Tibial nerve (tissue), 4 donors: ENCODE data around the gene HSP90AB1. TPM values are rescaled to one million over a fixed set of nuclear protein-coding genes. Genes with fewer than 3 reads are reported as not detected.

ENCODE experiments used
- DNase-seq, 2 donors: peaks; one replicate each; pipeline ENCODE4 v3.0.0-alpha.2; 2019; ENCODE audit warnings: low spot score in 2 of 2
- H3K27ac ChIP-seq, 4 donors: fragments of 200-600 bp; sonication (generic) in 3 of 4; one replicate each; pipeline ENCODE4 v1.5.1; 2017 to 2019; ENCODE audit warnings: mild to moderate bottlenecking in 1 of 4
- H3K27me3 ChIP-seq, 2 donors: fragments of 200-600 bp; sonication (generic) in 1 of 2; one replicate each; pipeline versions ENCODE4 v1.5.1 to v1.6.0; 2017 to 2019
- H3K36me3 ChIP-seq, 3 donors: fragments of 200-600 bp; sonication (generic); one replicate each; pipeline ENCODE4 v1.5.1; 2018 to 2019
- H3K4me1 ChIP-seq, 4 donors: fragments of 200-600 bp; sonication (generic) in 3 of 4; one replicate each; pipeline ENCODE4 v1.5.1; 2017 to 2019
- H3K4me3 ChIP-seq, 4 donors: fragments of 200-600 bp; sonication (generic) in 3 of 4; one replicate each; pipeline ENCODE4 v1.5.1; 2017 to 2019; ENCODE audit warnings: mild to moderate bottlenecking in 1 of 4, moderate library complexity in 1 of 4
- H3K9me3 ChIP-seq, 4 donors: fragments of 200-600 bp; sonication (generic) in 3 of 4; one replicate each; pipeline ENCODE4 v1.5.1; 2017 to 2019
- EP300 ChIP-seq, 2 donors: sonication (generic); formaldehyde crosslinking; IDR thresholded peaks; one replicate each; pipeline ENCODE4 v1.6.1; 2017; ENCODE audit warnings: antibody characterized with exemption in 2 of 2, mild to moderate bottlenecking in 1 of 2
- POLR2A ChIP-seq, 2 donors: fragments of 450-650 bp; IDR thresholded peaks; one replicate each; pipeline ENCODE4 v1.6.1; 2017; ENCODE audit warnings: antibody characterized with exemption in 2 of 2, mild to moderate bottlenecking in 2 of 2, moderate library complexity in 2 of 2
- WGBS, 2 donors: methylation state at CpG; one replicate each; pipeline ENCODE4 v1.1.5; 2018; 5-methylcytosine and 5-hydroxymethylcytosine counted together
- total RNA-seq, 4 donors: library from RNA; depleted of rRNA; stranded (reverse); fragments of >200 nt; gene quantifications; one replicate each; pipeline ENCODE4 v1.1.0, GENCODE V29; 2016
- TF ChIP-seq, protein P1 (sequence below), 5 experiments: fragments of 200-600 bp in 3 of 5; fragments of 450-650 bp in 2 of 5; sonication (generic) in 3 of 5; IDR thresholded peaks; one replicate each; pipeline ENCODE4 v1.5.1; 2016 to 2019; ENCODE audit warnings: antibody characterized with exemption in 5 of 5, mild to moderate bottlenecking in 3 of 5, moderate library complexity in 2 of 5

HSP90AB1 gene
- total RNA-seq, 4 donors from 2014 or later, result 485 to 580 (median 543) TPM

DNA sequence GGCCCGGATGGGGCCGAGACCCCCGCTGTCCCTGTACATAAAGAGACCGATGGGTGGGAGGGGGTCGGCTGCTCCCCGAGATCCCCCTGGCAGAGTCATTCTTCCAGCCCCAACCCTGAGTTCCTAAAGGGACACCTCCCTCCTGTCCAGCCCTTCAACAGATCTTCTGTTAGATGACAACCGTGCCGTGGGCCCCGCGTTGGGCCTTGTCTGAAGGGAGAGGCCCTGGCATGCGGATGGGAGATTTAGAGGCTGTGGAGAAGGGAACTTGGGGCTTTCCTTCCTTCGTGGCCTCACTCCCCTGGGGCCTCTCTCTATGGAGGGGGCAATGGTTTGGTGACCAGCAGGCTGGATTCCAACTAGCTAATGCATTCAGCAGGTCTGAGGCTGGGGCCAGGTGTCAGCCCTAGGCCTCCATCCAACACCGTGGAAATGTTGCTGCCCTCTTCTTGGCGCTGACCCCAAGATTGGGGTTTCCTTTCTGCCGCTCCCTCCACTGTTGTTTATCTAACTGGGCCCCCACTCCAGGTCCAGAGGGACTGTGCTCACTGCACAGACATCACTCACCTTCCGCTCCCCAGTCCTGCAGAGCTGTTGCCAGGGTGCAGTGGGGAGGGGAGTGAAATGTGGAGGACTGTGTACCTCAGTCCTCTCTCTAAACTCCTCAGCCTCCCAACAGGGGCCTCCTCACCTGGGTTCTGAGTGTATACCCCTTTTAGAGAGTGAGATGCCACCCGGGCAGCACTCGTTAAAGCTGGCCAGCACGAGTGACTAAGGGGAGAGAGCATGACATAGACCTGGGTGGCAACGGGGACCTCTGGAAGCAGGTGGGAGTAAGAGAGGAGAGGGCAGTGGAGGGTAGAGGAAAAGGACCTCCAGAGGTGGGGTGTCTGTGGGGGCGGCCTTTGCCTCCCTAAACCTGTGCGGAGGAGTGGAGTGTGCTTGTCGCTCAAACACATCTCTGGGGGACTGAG lies 30.1 kb downstream of the HSP90AB1 start:
- DNase-seq, result no peak
- Histone ChIP-seq H3K9me3 (no peaks in the 10 kb centered on the region), H3K27ac (no peak overlapping the region), H3K36me3 (no peaks in the 10 kb centered on the region), H3K27me3 (peaks cover 0 to 58% of the 10 kb centered on the region in 2 donors), H3K4me3 (no peak overlapping the region), H3K4me1 (peaks cover 0 to 13% (median 5%) of the 10 kb centered on the region in 4 donors)
- no peak for TF ChIP-seq EP300 (IDR thresholded peaks at IDR 0.05)
- no peak for TF ChIP-seq POLR2A (IDR thresholded peaks at IDR 0.05)
- TF ChIP-seq, protein P1, sequence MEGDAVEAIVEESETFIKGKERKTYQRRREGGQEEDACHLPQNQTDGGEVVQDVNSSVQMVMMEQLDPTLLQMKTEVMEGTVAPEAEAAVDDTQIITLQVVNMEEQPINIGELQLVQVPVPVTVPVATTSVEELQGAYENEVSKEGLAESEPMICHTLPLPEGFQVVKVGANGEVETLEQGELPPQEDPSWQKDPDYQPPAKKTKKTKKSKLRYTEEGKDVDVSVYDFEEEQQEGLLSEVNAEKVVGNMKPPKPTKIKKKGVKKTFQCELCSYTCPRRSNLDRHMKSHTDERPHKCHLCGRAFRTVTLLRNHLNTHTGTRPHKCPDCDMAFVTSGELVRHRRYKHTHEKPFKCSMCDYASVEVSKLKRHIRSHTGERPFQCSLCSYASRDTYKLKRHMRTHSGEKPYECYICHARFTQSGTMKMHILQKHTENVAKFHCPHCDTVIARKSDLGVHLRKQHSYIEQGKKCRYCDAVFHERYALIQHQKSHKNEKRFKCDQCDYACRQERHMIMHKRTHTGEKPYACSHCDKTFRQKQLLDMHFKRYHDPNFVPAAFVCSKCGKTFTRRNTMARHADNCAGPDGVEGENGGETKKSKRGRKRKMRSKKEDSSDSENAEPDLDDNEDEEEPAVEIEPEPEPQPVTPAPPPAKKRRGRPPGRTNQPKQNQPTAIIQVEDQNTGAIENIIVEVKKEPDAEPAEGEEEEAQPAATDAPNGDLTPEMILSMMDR (IDR thresholded peaks at IDR 0.05), result no peak
- WGBS, 2 donors, result 78 to 82% methylated on average over 23 of the region's 23 CpGs

DNA sequence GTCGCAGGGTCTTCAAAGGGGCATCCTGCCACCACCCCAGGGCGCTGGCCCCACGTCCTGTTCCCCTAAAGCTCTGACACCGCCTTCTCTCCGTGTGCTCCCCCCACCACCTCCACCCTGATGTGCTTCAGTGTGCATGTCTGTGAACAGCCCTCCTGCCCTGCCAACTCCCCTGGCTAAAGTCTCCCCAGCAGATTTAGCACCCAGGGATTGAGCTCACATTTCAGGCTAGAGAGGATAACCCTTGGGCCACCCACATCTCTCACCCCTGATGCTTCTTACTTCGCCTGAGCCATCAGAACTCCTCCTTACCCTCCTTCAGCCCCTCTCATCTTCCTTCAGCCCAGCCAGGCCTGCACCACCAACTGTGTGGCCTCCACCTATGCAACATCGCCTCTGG lies 30.9 kb downstream of the HSP90AB1 start:
- no peak overlapping the region for H3K27ac ChIP-seq
- no peak for DNase-seq
- no peak overlapping the region for H3K4me3 ChIP-seq
- 70 to 79% methylated on average over 7 of the region's 7 CpGs for WGBS, 2 donors
- no peak for TF ChIP-seq EP300 (IDR thresholded peaks at IDR 0.05)
- TF ChIP-seq POLR2A (IDR thresholded peaks at IDR 0.05), result no peak
- TF ChIP-seq, protein P1 (IDR thresholded peaks at IDR 0.05), result no peak
- H3K36me3 ChIP-seq, result peaks cover 0 to 6% (median 0%) of the 10 kb centered on the region in 3 donors
- peaks cover 0 to 50% of the 10 kb centered on the region in 2 donors for H3K27me3 ChIP-seq
- H3K9me3 ChIP-seq, result no peaks in the 10 kb centered on the region
- peaks cover 0 to 13% (median 5%) of the 10 kb centered on the region in 4 donors for H3K4me1 ChIP-seq

GRCh38 chr6:44278315-44278714 lies 31.4 kb downstream of the HSP90AB1 start:
- no peak for DNase-seq
- 58 to 73% methylated on average over 3 of the region's 3 CpGs for WGBS, 2 donors
- Histone ChIP-seq H3K36me3 (peaks cover 0 to 6% (median 0%) of the 10 kb centered on the region in 3 donors), H3K27me3 (peaks cover 0 to 45% of the 10 kb centered on the region in 2 donors), H3K4me1 (peaks cover 0 to 13% (median 5%) of the 10 kb centered on the region in 4 donors), H3K27ac (no peak overlapping the region), H3K4me3 (no peak overlapping the region), H3K9me3 (no peaks in the 10 kb centered on the region)
- TF ChIP-seq POLR2A (IDR thresholded peaks at IDR 0.05), result no peak
- TF ChIP-seq EP300 (IDR thresholded peaks at IDR 0.05), result no peak
- TF ChIP-seq, protein P1 (IDR thresholded peaks at IDR 0.05), result no peak

DNA sequence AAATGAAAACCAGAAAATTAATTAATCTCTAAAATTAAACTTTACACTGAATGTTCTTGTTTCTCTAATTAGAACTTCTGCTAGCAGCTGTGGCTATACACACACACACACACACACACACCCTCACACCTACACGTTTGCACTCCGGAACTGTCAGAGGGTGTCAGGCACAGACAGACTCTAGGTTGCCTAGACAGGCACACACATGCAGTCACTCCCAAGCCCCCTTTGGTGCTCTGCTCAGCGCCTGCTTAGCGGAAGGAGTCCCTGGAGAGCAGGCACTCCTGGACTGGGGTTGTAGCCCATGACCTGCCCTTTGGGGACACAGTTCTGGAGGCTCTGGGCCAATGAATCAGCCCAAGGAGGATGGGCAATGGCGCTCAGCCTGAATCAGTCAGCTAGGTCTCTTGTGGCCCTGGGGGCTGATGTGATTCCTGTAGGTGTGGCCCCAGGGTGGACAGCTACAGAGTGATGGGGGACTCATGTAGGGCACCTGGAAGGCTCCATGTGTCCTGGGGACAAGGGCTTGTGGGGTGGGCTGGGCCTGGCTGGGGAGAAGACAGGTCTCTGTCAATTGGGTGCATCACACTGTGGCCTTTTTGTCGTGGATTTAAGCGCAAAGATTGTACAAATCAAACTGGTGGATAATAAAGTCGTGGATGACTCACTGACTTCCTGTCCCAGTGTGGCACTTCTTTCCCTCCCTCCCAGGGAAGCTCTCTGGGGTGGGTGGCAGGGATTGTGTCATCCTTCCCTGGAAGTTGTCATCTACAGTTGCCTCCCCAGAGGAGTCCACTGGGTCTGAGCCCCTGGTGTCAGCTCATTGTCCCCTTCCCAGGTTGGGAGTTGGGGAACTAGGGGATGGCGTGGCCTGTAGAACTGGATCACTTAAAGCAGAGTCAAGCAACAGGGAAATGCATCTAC lies 32.1 kb downstream of the HSP90AB1 start:
- no peak for DNase-seq
- Histone ChIP-seq H3K27ac (no peak overlapping the region), H3K4me1 (peaks cover 0 to 13% (median 5%) of the 10 kb centered on the region in 4 donors), H3K36me3 (peaks cover 0 to 6% (median 0%) of the 10 kb centered on the region in 3 donors), H3K9me3 (no peaks in the 10 kb centered on the region), H3K4me3 (no peak overlapping the region), H3K27me3 (peaks cover 0 to 37% of the 10 kb centered on the region in 2 donors)
- no peak for TF ChIP-seq EP300 (IDR thresholded peaks at IDR 0.05)
- TF ChIP-seq POLR2A (IDR thresholded peaks at IDR 0.05), result no peak
- TF ChIP-seq, protein P1 (IDR thresholded peaks at IDR 0.05), result no peak
- WGBS, 2 donors, result 61 to 70% methylated on average over 9 of the region's 9 CpGs
